Thymus (tissue), 11 donors: ENCODE data around the gene PFKFB2. TPM values are rescaled to one million over a fixed set of nuclear protein-coding genes. Genes with fewer than 3 reads are reported as not detected.

Experiments
- DNase-seq, 9 donors: peaks; one replicate each; pipeline ENCODE4 v3.0.0-alpha.2; 2013; ENCODE audit warnings: low spot score in 9 of 9, low read depth in 6 of 9, missing footprints in 1 of 9
- H3K27ac ChIP-seq, 2 donors: one replicate each; pipeline ENCODE4 v1.5.1; 2013; ENCODE audit warnings: control low read depth in 1 of 2, low read depth in 1 of 2, low read length in 1 of 2, mild to moderate bottlenecking in 1 of 2, moderate library complexity in 1 of 2
- H3K27me3 ChIP-seq, 2 donors: one replicate each; pipeline ENCODE4 v1.5.1; 2013; ENCODE audit warnings: low read length in 1 of 2; ENCODE audit not compliant: control insufficient read depth in 2 of 2, insufficient read depth in 1 of 2
- H3K36me3 ChIP-seq, 2 donors: one replicate each; pipeline ENCODE4 v1.5.1; 2013; ENCODE audit warnings: low read length in 1 of 2, mild to moderate bottlenecking in 1 of 2, moderate library complexity in 1 of 2; ENCODE audit not compliant: control insufficient read depth in 2 of 2, insufficient read depth in 2 of 2
- H3K4me1 ChIP-seq, 2 donors: one replicate each; pipeline ENCODE4 v1.5.1; 2013; ENCODE audit warnings: low read length in 2 of 2; ENCODE audit not compliant: control insufficient read depth in 2 of 2, insufficient read depth in 2 of 2
- H3K4me3 ChIP-seq, 2 donors: one replicate each; pipeline ENCODE4 v1.5.1; 2013; ENCODE audit warnings: low read length in 2 of 2, control low read depth in 1 of 2, mild to moderate bottlenecking in 1 of 2
- H3K9me3 ChIP-seq, 2 donors: one replicate each; pipeline ENCODE4 v1.5.1; 2013; ENCODE audit warnings: low read length in 1 of 2, mild to moderate bottlenecking in 1 of 2; ENCODE audit not compliant: control insufficient read depth in 2 of 2, insufficient read depth in 1 of 2
- WGBS: extraction: QIAGEN DNeasy Blood & Tissue Kit; methylation state at CpG from one replicate; pipeline ENCODE4 v1.1.7; 2013; 5-methylcytosine and 5-hydroxymethylcytosine counted together
- polyA plus RNA-seq: library from polyadenylated mRNA; stranded (reverse); fragments of 200-250 nt; gene quantifications from one replicate; pipeline ENCODE4 v1.2.3, GENCODE V29; 2013
- total RNA-seq: library from RNA; stranded (reverse); fragments of 120-200 nt; gene quantifications from one replicate; pipeline ENCODE4 v1.2.4, GENCODE V29; 2013
- donor health status: healthy.

The PFKFB2 gene
- total and polyA plus RNA-seq, 2 donors: 6.7 to 31.0 TPM

GRCh38 chr1:207021139-207021861 lies 31.8 kb upstream of the PFKFB2 start:
- DNase-seq: no peak
- peaks cover 0 to 12% of the 10 kb centered on the region in 2 donors for H3K4me1 ChIP-seq
- H3K27ac ChIP-seq: no peak overlapping the region
- WGBS: 97% methylated on average over 8 of the region's 8 CpGs
- H3K27me3 ChIP-seq: no peaks in the 10 kb centered on the region
- no peaks in the 10 kb centered on the region for H3K9me3 ChIP-seq
- H3K4me3 ChIP-seq: no peak overlapping the region
- no peaks in the 10 kb centered on the region for H3K36me3 ChIP-seq

GRCh38 chr1:207021876-207022596 lies 31.0 kb upstream of the PFKFB2 start:
- peaks cover 0 to 12% of the 10 kb centered on the region in 2 donors for H3K4me1 ChIP-seq
- no peaks in the 10 kb centered on the region for H3K27me3 ChIP-seq
- no peaks in the 10 kb centered on the region for H3K9me3 ChIP-seq
- WGBS: 98% methylated on average over 15 of the region's 15 CpGs
- no peaks in the 10 kb centered on the region for H3K36me3 ChIP-seq
- DNase-seq: no peak
- no peak overlapping the region for H3K4me3 ChIP-seq
- no peak overlapping the region for H3K27ac ChIP-seq

- Histone ChIP-seq H3K4me3 (no peak overlapping the region), H3K36me3 (no peaks in the 10 kb centered on the region), H3K27me3 (no peaks in the 10 kb centered on the region), H3K4me1 (peaks cover 0 to 12% of the 10 kb centered on the region in 2 donors), H3K9me3 (no peaks in the 10 kb centered on the region), H3K27ac (no peak overlapping the region)
- 97% methylated on average over 8 of the region's 8 CpGs for WGBS
- no peak for DNase-seq
Observed at GRCh38 chr1:207022996-207023679, 29.9 kb upstream of the PFKFB2 start.

GRCh38 chr1:207024202-207025145 lies 28.6 kb upstream of the PFKFB2 start:
- Histone ChIP-seq H3K4me1 (peaks cover 0 to 12% of the 10 kb centered on the region in 2 donors), H3K27me3 (no peaks in the 10 kb centered on the region), H3K36me3 (no peaks in the 10 kb centered on the region), H3K9me3 (no peaks in the 10 kb centered on the region), H3K27ac (no peak overlapping the region), H3K4me3 (no peak overlapping the region)
- DNase-seq: no peak
- WGBS: 82% methylated on average over 18 of the region's 18 CpGs

- Histone ChIP-seq H3K36me3 (no peaks in the 10 kb centered on the region), H3K9me3 (no peaks in the 10 kb centered on the region), H3K4me3 (no peak overlapping the region), H3K27me3 (no peaks in the 10 kb centered on the region), H3K4me1 (peaks cover 0 to 12% of the 10 kb centered on the region in 2 donors), H3K27ac (no peak overlapping the region)
- no peak for DNase-seq
- 86% methylated on average over 5 of the region's 5 CpGs for WGBS
Observed at GRCh38 chr1:207025146-207025880, 27.8 kb upstream of the PFKFB2 start.

GRCh38 chr1:207026104-207026534 lies 27.0 kb upstream of the PFKFB2 start:
- Histone ChIP-seq H3K27ac (no peak overlapping the region), H3K36me3 (no peaks in the 10 kb centered on the region), H3K4me3 (no peak overlapping the region), H3K4me1 (peaks cover 0 to 12% of the 10 kb centered on the region in 2 donors), H3K27me3 (no peaks in the 10 kb centered on the region), H3K9me3 (no peaks in the 10 kb centered on the region)
- DNase-seq: no peak
- WGBS: 96% methylated on average over 4 of the region's 4 CpGs

GRCh38 chr1:207027206-207027777 lies 25.8 kb upstream of the PFKFB2 start:
- Histone ChIP-seq H3K36me3 (no peaks in the 10 kb centered on the region), H3K27me3 (no peaks in the 10 kb centered on the region), H3K4me3 (no peak overlapping the region), H3K9me3 (no peaks in the 10 kb centered on the region), H3K27ac (no peak overlapping the region), H3K4me1 (peaks cover 0 to 12% of the 10 kb centered on the region in 2 donors)
- 98% methylated on average over 18 of the region's 18 CpGs for WGBS
- DNase-seq: no peak

GRCh38 chr1:207027921-207028320 lies 25.2 kb upstream of the PFKFB2 start:
- no peak overlapping the region for H3K4me3 ChIP-seq

More at GRCh38 chr1:207027921-207028320, 25.2 kb upstream of the PFKFB2 start:
- Histone ChIP-seq H3K27ac (no peak overlapping the region), H3K36me3 (no peaks in the 10 kb centered on the region), H3K27me3 (no peaks in the 10 kb centered on the region), H3K9me3 (no peaks in the 10 kb centered on the region), H3K4me1 (peaks cover 0 to 12% of the 10 kb centered on the region in 2 donors)
- DNase-seq: no peak
- 97% methylated on average over 1 of the region's 1 CpG for WGBS
